Measurements from ENCODE around the gene CNTN4.

The CNTN4 gene

DNA sequence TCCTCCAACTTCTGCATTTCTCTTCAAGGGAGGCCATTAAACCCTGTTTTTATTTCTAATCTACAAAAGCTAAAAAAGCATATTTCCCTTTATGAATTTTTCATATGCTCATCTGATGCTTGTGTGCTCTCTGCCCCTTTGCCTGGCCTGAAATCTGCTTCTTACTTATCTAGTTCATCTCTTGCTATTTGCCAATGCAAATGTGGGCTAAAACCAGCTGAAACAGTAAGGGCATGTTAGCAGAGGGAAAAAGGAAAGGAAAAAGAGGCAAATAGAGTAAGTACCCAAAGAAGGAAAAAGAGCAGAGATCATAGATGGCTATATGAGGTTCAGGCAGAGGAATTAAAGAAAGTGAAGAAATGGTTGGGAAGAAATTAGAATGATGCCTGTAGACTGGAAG, 185.2 kb downstream of the CNTN4 start:
- no peak for DNase-seq

DNA sequence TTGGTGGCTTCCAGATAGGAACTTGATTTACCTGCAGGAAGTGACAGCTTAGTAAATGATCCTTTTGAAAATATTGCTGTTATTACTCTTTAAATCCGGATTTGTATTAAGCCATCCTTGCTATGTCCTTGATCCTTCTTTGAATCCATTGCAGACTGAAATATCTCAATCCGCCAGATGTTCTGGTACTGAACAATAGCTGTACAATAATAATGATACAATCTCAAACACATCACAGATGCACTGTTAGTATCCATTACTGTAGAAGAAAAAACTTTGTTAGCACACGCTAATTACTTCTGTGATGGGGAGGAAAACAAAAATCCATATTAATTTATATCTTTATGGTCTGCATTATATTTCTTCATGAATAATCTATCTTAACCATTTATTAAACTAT, 202.3 kb downstream of the CNTN4 start:
- DNase-seq: no peak

DNA sequence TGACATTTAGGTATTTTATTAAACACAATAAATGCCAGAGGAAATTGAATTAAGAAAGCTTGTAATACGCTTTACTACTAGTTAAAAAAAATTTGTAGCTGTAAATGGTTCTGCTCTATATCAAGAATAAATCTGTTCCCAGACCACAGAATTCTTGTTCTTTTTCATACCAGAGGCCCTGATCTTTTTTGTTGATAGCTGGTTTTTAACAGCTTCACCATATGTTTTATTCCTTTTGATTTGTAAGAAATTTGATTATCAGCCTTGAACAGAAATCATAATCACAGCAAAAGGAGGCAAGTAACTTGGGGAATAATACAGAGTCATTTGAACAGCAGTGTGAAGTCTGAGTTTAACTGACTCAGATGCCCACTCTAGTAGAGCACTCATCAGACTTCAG, 202.7 kb downstream of the CNTN4 start:
- DNase-seq: no peak

DNA sequence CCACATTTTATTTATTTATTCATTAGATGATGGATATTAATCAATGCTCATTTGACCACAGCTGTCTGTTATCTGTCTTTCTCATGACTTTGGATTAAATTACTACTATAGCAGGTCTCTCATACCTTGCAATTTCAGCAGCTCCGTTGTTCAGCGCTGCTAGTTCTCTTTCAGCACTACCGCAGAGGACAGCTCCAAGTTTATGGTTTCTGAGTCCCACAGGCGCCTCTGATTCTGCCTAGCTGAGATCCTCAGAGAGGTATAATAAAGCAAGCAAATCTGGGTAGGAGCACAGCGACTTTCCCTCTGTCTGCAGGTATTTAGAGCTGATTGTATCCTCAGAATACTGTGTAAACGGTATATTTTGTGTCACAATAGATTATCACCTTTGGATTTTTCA, 204.9 kb downstream of the CNTN4 start:
- no peak for DNase-seq

DNA sequence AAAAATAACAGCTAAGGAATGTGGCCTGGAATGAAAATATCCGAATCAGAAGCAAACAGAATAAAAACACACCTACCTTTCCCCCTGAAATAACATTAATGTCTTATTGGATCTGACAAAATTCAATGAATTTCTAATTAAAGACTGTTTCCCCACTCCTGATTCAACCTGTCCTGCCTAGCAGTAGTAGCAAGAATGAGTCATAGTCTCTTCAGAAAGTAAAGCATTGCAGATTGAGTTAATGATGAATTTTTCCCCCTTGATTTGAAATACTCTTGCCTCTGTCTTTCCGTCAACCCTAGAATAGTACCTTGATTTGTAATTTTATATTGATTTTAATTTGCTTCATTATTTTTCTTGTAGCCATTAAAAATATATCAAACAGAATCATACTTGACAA, 212.4 kb downstream of the CNTN4 start:
- DNase-seq: no peak

DNA sequence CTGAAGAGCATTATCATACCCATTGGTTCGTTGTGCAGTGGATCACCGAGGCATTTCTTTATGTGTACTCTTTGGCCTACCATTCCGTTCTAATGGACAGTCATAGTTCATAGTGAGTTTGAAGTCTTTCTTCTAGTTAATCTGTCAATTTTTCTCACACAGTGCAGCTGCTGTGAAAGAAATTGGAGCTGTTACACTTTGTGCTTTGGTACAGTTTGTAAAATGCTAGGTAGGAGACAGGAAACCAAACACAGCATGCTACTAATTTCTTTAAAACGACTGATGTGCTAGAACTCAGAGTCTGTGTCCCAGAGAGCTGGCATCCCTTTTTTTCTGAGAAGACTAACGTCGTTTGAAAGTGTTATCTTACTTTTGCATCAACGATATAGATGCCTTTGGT, 218.9 kb downstream of the CNTN4 start:
- no peak for DNase-seq

DNA sequence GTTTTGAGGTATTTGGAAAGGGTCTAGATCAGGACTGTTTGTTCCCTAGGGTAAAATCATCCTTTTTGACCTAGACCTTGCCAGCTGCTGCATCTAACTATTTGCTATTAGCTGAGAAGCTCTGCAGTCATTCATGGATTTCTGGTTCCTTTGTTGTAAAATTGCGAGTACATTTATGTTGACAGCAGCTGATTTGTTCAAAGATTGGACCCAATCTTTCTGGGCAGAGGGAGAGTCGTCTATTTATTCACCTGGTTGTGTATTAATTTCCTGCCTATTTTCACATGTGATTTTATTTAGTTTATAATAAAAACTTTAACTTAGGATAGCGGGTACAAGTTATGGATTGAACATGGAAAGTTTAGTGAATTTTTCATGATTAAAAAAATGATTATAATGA, 236.3 kb downstream of the CNTN4 start:
- DNase-seq: no peak

DNA sequence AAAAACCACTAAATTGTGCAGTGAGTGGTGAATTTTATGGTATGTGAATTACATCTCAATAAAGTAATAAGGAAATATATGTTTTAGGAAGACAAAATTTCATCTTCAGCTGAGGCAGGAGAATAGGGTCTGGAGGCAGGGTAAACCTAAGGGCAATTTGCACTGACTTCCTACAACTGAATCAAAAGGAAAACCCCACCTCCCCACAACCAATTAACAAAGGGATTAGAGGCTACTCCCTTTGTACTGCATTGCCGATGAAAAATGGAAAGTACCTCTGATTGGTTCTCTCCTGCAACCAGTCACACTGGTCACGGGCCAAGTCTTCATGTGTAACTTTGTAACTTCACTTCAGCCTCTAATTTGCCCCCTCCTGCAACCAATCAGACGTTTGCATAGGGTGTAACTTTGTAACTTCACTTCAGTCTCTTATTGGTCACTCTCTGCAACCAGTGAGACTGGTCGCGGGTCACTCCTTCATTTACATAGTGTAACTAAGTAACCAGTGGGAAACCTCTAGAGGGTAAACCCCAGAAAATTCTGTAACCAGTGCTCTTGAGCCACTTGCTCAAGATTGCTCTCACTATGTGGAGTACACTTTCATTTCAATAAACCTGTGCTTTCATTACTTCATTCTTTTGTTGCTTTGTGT, 244.5 kb downstream of the CNTN4 start:
- no peak for DNase-seq

DNA sequence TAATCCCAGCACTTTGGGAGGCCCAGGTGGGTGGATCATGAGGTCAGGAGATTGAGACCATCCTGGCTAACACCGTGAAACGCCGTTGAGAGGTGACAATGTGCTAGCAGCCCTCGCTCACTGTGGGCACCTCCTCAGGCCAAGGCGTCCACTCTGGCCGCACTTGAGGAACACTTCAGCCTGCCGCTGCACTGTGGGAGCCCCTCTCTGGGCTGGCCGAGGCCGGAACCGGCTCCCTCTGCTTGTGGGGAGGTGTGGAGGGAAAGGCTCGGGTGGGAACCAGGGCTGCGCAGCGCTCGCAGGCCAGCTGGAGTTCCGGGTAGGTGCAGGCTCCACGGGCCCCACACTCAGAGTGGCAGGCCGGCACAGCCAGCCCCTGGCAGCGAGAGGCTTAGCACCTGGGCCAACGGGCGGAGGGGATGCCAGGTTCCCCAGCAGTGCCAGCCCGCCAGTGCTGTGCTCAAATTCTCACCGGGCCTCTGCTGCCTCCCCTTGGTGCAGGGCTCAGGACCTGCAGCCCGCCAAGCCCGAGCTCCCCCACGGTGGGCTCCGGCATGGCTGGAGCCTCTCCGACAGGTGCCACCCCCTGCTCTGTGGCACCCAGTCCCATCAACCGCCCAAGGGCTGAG, 253.6 kb downstream of the CNTN4 start:
- DNase-seq: no peak

DNA sequence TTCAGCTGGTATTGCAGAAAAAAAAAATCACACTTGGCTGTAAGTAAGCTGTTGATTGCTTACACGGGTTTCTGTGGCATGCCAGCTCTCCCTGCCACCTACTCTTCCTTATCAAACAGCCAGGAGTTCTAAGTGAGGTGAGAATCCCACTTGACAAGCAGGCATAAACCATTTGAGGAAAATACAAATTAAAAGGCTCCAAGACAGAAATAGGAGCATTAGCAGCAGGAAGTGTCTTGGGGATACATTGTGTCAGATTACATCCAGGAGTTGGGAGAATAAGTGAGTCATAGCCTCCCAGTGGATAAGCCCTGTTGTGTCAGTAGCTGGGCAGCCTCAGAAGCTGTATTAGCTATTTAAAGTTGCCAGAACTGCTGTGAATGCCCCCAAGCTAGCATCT, 256.0 kb downstream of the CNTN4 start:
- no peak for DNase-seq

DNA sequence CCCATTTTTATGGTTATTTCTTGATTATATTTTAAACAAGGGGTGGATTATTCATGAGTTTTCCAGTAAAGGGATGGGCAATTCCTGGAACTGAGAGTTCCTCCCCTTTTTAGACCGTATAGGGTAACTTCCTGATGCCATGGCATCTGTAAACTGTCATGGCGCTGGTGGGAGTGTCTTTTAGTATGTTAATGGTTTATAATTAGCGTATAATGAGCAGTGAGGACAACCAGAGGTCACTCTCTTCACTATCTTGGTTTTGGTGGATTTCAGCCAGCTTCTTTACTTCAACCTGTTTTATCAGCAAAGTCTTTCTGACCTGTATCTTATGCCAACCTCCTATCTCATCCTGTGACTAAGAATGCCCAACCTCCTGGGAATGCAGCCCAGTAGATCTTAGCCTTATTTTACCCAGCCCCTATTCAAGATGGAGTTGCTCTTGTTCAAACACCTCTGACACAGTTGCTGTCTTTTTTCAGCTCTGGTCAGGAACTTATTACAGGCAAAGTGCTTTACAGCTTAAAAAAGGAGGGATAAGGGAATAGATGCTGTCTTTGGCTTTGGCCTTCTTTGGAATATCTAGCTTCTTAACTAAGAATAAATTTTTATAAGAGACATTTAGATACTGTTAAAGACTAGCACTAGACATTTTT, 257.8 kb downstream of the CNTN4 start:
- no peak for DNase-seq

DNA sequence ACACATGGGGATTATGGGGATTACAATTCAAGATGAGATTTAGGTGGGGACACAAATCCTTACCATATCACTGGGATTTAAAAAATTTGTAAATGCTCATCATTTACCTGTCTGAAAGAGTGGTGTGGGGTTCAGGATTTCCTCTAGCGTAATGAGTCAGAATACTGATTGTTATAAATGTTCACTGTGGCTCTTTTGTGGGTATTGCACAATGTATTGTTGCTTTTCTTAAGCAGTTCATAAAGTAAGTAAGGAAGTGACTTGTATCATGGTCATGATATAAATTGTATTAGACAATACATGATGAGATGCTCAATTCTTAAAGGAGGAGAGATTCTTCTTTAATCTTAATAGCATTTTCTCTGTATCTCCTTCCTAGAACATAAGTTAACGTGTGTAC, 262.1 kb downstream of the CNTN4 start:
- DNase-seq: no peak

DNA sequence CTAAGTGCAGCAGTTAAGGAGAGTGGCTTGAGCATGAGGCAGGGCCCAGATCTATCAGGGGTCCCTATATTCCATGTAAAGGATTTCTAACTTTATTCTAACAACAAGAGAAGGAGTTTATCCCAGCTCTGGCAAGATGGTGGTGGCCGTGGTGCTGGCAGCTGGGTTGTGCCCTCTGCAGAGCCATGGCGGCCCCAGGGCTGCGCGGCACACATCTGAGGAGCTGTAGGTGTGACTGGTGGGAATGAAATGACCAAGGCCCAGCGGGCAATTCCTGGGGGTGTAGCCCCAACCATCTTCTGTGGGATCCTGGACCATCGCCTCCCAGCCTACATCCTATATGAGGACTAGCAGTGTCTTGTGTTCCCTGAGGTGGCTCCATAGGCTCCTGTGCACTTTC, 263.5 kb downstream of the CNTN4 start:
- DNase-seq: no peak

DNA sequence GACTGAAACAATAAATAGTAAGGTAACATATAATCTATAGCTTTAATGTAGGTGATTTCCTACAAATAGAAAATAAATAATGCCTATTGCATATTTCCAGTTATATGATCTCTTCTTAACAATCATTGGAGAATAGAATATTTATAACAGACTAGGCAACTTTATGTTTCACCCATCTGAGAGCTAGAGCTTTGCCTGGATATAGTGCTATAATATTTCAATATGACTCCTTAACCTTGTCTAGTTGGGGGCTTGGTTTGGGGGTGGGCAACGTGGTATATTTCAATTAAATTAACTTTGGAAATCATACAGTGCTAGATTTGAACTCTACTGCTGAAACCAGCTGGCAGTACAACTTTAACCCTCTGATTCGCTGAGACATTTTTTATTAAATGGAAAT, 265.2 kb downstream of the CNTN4 start:
- DNase-seq: no peak

DNA sequence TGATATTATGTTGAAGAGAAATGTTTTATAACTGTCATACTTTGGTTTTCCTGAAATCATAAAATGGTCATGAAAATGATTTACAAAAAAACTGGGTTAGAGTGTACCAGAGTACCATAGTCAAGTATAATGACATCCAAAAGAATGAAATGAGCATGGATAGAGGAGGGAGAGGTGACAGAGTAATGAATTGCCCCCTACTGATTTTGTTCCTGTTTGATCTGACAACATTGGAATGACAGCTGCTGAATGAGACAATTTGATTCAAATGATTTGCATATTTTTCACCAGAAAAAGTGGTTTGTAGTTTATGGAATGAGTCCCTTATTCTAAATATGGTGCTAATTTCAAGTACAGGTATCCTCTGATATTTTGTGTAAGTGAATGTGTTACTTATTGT, 271.7 kb downstream of the CNTN4 start:
- DNase-seq: no peak

DNA sequence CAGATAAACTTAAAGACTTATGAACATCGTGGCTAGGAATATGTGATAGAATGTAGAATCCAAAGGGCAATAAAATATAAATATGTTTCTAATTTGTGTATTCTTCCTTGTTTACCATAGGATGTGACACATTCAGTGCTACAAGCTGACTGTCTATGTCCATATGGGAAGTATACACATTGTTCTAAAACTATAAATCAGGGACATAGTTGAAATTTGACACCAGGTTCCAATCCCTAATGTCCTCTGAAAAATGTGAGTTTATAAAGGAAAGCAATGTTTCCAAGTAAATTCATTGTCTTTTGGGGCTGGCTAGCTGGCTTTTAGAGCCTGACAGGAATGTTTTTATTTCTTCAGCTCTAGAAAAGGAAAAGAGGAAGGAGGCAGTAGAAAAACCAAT, 273.6 kb downstream of the CNTN4 start:
- no peak for DNase-seq

DNA sequence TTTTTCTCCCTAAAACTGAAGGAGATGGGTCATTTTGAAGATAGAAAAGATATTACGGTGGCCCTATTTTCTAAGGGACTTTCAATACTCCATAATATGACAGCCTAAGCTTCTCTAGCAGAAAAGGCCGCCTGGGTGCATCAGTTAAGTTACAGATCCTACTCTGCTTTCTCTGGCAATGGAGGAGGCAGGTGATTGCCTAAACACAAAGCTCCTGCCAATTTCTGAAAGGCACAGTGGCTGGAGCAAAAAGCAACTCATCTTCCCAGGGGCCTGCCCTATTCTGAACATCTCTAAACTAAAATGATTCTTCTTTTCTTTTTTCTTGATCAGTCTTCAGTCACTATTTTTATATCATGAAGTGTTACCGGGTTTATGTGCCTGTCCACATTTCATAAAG, 276.7 kb downstream of the CNTN4 start:
- no peak for DNase-seq

DNA sequence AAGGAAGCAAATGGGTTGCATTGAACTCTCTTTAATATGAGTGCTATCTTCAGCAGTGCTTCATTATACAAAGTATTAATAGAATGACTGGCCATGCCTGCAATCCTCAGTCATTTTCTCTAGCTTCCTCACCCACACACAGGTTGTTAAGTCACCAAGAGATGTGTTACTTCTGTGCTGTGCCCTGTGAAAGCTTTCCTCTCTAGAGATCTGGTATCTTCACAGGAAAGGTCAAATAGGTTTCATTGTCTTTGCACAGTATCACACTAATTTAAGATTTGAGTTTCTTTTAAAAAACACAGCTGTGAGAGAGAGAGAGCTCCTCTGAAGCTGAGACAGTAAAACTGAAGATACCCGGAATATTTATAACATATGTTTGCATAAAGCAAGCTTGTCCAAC, 278.6 kb downstream of the CNTN4 start:
- DNase-seq: no peak

DNA sequence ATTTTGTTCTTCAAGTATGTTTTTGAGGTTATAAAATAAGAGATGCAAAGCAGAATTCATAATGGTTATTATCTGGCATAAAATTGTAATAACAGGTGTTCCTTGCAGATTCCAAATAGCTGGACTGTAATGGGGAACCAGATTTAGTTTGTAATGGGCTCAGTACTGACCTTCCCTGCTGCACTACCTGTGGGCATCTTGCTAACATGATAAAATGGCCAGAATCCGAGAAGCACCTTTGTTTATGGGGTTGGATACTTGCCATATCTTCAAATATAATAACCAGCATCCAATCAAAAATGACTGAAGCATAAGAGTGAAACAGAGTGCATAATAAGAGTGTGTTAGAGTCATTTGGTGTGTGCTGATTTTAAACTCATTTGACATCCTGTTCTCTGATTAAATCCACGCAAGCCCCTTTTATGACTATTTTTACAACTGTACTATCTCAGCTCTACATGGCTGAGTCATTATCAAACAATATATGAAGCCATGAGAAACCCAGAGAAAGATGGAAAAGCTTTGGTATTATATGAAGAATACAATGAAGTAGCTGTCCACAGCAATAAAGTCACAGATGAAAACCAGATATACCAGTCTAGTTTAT, 292.4 kb downstream of the CNTN4 start:
- no peak for DNase-seq

DNA sequence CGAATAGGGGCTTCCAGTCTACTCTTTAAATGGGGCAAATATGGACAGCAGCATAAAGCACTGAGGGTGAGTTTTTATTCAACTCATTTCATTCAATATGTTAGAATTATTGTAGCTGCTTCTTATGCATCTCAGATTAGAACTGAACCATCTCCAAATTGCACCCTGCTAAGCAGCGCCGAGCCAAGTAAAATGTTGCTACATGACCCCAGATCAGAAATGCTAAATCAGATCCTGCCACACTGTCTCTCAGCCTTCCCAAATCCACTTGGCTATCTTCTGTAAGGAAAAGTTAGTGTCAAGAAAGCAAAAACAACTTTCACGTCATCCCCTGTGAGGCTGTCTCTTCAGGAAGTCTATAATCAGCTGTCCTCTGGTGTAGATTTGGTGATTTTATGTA, 293.2 kb downstream of the CNTN4 start:
- no peak for DNase-seq

DNA sequence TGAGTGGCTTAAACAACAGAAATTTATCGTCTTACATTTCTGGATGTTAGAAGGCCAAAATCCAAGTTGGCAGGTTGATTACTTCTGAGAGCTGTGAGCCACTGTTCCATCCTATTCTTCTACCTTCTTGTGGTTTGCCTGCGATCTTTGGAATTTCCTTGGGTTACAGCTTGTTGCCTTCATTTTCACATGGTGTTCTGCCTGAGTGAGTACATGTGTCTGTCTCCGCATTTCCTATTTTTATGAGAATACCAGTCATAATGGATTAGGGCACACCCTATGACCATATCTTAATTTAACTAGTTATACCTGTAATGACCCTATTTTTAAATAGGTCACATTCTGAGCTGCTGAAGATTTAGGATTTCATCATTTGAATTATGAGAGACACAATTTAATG, 294.3 kb downstream of the CNTN4 start:
- DNase-seq: no peak

DNA sequence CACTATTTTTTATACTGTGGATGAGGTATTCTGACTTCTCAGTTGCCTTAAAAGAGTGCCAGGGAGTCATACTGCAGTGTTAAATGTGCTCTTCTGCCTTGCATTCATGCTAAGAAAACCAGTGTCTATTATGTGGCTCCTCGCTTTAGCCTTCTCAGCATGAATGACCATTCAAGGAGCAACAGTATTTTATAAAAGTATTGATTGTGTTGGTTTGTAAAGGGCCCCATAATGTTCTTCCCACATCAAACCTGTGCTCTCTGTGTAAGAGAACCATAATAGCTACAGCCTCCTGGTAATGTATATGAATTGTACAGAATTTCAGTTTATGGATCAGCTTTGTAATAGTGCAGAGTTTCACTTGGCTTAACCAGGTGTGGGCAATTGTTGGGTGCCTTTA, 316.4 kb downstream of the CNTN4 start:
- DNase-seq: no peak

DNA sequence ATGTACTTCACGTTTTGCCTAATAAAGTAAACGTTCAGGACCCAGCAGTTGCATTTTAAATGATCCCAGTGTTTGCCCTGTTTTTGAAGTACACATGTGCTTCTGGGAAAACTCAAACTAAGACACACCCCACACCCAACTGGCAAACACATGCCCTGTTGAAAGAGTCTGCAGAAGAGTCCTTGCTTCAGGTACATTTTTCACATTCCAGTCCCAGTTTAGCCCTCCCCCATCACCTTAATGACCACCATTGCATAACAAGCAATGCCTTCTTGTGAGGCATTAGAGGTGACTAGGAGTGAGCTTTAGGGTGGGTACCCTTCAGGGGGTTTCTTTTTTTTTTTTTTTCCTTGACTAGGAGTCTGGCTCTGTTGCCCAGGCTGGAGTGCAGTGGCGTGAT, 322.3 kb downstream of the CNTN4 start:
- no peak for DNase-seq

DNA sequence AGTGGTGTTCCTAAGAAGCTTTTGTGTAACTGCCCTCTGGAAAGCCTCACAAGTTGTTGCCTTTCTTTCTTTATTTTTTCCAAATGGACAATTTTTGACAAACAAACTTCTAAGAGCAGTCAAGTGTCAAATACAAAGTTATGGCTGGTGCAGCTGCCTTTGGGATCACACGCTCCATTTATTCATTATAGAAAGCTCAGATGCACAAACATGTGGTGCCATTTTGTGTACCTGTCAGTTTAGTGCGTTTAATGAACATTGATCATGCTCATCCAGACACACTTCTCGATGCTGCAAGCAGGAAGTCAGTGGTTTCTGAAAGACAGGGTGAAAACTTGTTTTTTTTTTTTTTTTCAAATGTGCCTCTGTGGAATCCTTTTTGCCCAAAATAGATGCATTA, 324.5 kb downstream of the CNTN4 start:
- no peak for DNase-seq
